Nephron progenitor cell (in vitro differentiated cells): ENCODE results near the gene TSPAN12.
A peak's percentile ranks its signal among the peaks of the same experiment; 100 is the strongest.

ENCODE experiments used
- DNase-seq: peaks from one replicate; pipeline ENCODE4 v3.0.0; 2021
- H3K27ac Mint-ChIP-seq: 2 replicates; pipeline ENCODE4 v1.8.0; 2021; ENCODE audit warnings: mild to moderate bottlenecking, moderate library complexity, mixed read lengths
- H3K27me3 Mint-ChIP-seq: 2 replicates; pipeline ENCODE4 v1.8.0; 2021; ENCODE audit warnings: mild to moderate bottlenecking, low read depth, mixed read lengths; ENCODE audit not compliant: poor library complexity
- H3K36me3 Mint-ChIP-seq: 2 replicates; pipeline ENCODE4 v1.8.0; 2021; ENCODE audit warnings: low read depth, mixed read lengths
- H3K4me1 Mint-ChIP-seq: 2 replicates; pipeline ENCODE4 v1.8.0; 2021; ENCODE audit warnings: mixed read lengths
- H3K4me3 Mint-ChIP-seq: 2 replicates; pipeline ENCODE4 v1.8.0; 2021; ENCODE audit warnings: mild to moderate bottlenecking, moderate library complexity, mixed read lengths
- H3K9me3 Mint-ChIP-seq: 2 replicates; pipeline ENCODE4 v1.8.0; 2021; ENCODE audit warnings: mild to moderate bottlenecking, moderate library complexity, mixed read lengths
- TF ChIP-seq, protein P1 (sequence below): fragments of 200-600 bp; sonication (generic); IDR thresholded peaks from 2 replicates; pipeline ENCODE4 v1.5.0; 2021; ENCODE audit warnings: antibody characterized with exemption

Gene TSPAN12

GRCh38 chr7:120807390-120807789 is 50.6 kb downstream of the TSPAN12 start:
- H3K36me3 Mint-ChIP-seq: peaks cover 34% of the 10 kb centered on the region
- H3K4me1 Mint-ChIP-seq: peaks cover 21% of the 10 kb centered on the region
- no peak overlapping the region for H3K27ac Mint-ChIP-seq
- peaks cover 3% of the 10 kb centered on the region for H3K9me3 Mint-ChIP-seq
- no peak for DNase-seq
- TF ChIP-seq, protein P1, sequence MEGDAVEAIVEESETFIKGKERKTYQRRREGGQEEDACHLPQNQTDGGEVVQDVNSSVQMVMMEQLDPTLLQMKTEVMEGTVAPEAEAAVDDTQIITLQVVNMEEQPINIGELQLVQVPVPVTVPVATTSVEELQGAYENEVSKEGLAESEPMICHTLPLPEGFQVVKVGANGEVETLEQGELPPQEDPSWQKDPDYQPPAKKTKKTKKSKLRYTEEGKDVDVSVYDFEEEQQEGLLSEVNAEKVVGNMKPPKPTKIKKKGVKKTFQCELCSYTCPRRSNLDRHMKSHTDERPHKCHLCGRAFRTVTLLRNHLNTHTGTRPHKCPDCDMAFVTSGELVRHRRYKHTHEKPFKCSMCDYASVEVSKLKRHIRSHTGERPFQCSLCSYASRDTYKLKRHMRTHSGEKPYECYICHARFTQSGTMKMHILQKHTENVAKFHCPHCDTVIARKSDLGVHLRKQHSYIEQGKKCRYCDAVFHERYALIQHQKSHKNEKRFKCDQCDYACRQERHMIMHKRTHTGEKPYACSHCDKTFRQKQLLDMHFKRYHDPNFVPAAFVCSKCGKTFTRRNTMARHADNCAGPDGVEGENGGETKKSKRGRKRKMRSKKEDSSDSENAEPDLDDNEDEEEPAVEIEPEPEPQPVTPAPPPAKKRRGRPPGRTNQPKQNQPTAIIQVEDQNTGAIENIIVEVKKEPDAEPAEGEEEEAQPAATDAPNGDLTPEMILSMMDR: no peak
- no peak overlapping the region for H3K4me3 Mint-ChIP-seq
- no peaks in the 10 kb centered on the region for H3K27me3 Mint-ChIP-seq

GRCh38 chr7:120806669-120807068 is 51.3 kb downstream of the TSPAN12 start:
- no peak for DNase-seq
- H3K36me3 Mint-ChIP-seq: peaks cover 30% of the 10 kb centered on the region
- no peaks in the 10 kb centered on the region for H3K27me3 Mint-ChIP-seq
- H3K4me3 Mint-ChIP-seq: no peak overlapping the region
- TF ChIP-seq, protein P1: no peak
- H3K9me3 Mint-ChIP-seq: peaks cover 3% of the 10 kb centered on the region
- peaks cover 17% of the 10 kb centered on the region for H3K4me1 Mint-ChIP-seq
- H3K27ac Mint-ChIP-seq: no peak overlapping the region

- peaks cover 33% of the 10 kb centered on the region for H3K36me3 Mint-ChIP-seq
- H3K4me1 Mint-ChIP-seq: peaks cover 17% of the 10 kb centered on the region
- TF ChIP-seq, protein P1: peak; percentile 86
- H3K27ac Mint-ChIP-seq: no peak overlapping the region
- no peaks in the 10 kb centered on the region for H3K27me3 Mint-ChIP-seq
- no peak overlapping the region for H3K4me3 Mint-ChIP-seq
- peak; percentile 73 for DNase-seq
- H3K9me3 Mint-ChIP-seq: no peaks in the 10 kb centered on the region
These were observed 52.1 kb downstream of the TSPAN12 start for GRCh38 chr7:120805636-120806388.

DNA sequence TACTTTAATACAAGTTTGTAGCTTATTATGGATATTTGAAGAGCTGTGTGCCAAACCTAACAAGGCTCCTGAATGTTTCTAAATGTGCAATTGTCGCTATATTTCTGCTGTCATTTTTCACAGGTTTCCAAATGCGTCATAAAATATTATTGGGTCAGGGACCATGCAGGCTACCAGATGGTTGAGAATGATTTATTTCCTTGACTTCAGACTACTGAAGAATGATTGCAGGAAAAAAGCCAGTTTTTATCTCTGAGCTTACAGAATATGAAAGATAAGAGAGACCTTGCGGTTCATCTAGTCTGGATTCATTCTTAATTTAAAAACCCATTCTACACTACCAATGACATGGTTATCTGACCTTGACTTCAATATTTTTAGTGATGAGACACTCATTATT is 55.2 kb downstream of the TSPAN12 start:
- Mint-ChIP-seq H3K27me3 (no peaks in the 10 kb centered on the region), H3K9me3 (peaks cover 11% of the 10 kb centered on the region), H3K4me3 (no peak overlapping the region), H3K27ac (no peak overlapping the region), H3K4me1 (peaks cover 17% of the 10 kb centered on the region), H3K36me3 (peaks cover 39% of the 10 kb centered on the region)
- DNase-seq: no peak
- TF ChIP-seq, protein P1: no peak

GRCh38 chr7:120799813-120800475 is 58.0 kb downstream of the TSPAN12 start:
- peaks cover 15% of the 10 kb centered on the region for H3K9me3 Mint-ChIP-seq
- H3K27ac Mint-ChIP-seq: no peak overlapping the region
- no peak overlapping the region for H3K4me3 Mint-ChIP-seq
- DNase-seq: no peak
- H3K4me1 Mint-ChIP-seq: no peaks in the 10 kb centered on the region
- peaks cover 55% of the 10 kb centered on the region for H3K36me3 Mint-ChIP-seq
- TF ChIP-seq, protein P1: no peak
- peaks cover 4% of the 10 kb centered on the region for H3K27me3 Mint-ChIP-seq
